Liver (tissue), 9 donors: ENCODE measurements around the gene ANXA9. TPM values are rescaled to one million over a fixed set of nuclear protein-coding genes. Genes with fewer than 3 reads are reported as not detected.

Experiments
- DNase-seq: peaks from one replicate; pipeline ENCODE4 v3.0.0-alpha.2; 2017; ENCODE audit warnings: low spot score
- H3K27ac ChIP-seq, 2 donors: one replicate each; pipeline ENCODE4 v1.7.0; 2013; ENCODE audit warnings: inconsistent platforms in 2 of 2, low read length in 2 of 2, control low read depth in 1 of 2, low read depth in 1 of 2, mild to moderate bottlenecking in 1 of 2
- H3K27me3 ChIP-seq, 4 donors: one replicate each; pipeline versions ENCODE4 v1.6.1 to v1.7.0; 2013; ENCODE audit warnings: low read length in 3 of 4, inconsistent platforms in 1 of 4, mild to moderate bottlenecking in 1 of 4, moderate library complexity in 1 of 4; ENCODE audit not compliant: control insufficient read depth in 4 of 4, insufficient read depth in 4 of 4
- H3K36me3 ChIP-seq, 4 donors: one replicate each; pipeline versions ENCODE4 v1.6.1 to v1.7.0; 2013; ENCODE audit warnings: low read length in 3 of 4, mild to moderate bottlenecking in 3 of 4, low read depth in 1 of 4, moderate library complexity in 1 of 4; ENCODE audit not compliant: control insufficient read depth in 4 of 4, insufficient read depth in 3 of 4
- H3K4me1 ChIP-seq, 4 donors: one replicate each; pipeline versions ENCODE4 v1.6.1 to v1.7.0; 2013; ENCODE audit warnings: low read length in 3 of 4, mild to moderate bottlenecking in 3 of 4, moderate library complexity in 1 of 4; ENCODE audit not compliant: control insufficient read depth in 4 of 4, insufficient read depth in 4 of 4
- H3K4me3 ChIP-seq, 3 donors: one replicate each; pipeline versions ENCODE4 v1.6.1 to v1.7.0; 2013; ENCODE audit warnings: low read length in 3 of 3, control low read depth in 1 of 3, low read depth in 1 of 3, mild to moderate bottlenecking in 1 of 3
- H3K9ac ChIP-seq, 2 donors: one replicate each; pipeline ENCODE4 v1.7.0; 2013; ENCODE audit warnings: low read length in 2 of 2, mild to moderate bottlenecking in 2 of 2, moderate library complexity in 2 of 2, control low read depth in 1 of 2, low read depth in 1 of 2
- H3K9me3 ChIP-seq, 4 donors: one replicate each; pipeline versions ENCODE4 v1.6.1 to v1.7.0; 2013; ENCODE audit warnings: low read length in 3 of 4; ENCODE audit not compliant: control insufficient read depth in 4 of 4
- EGR1 ChIP-seq, 2 donors: IDR thresholded peaks; 2 replicates each; pipeline ENCODE4 v1.6.1; 2016 to 2018; ENCODE audit warnings: antibody characterized with exemption in 2 of 2, low read depth in 2 of 2
- FOXA1 ChIP-seq: IDR thresholded peaks from 2 replicates; pipeline ENCODE4 v1.6.1; 2016; ENCODE audit warnings: antibody characterized with exemption
- GABPA ChIP-seq, 2 donors: IDR thresholded peaks in 1 of 2; conservative IDR thresholded peaks in 1 of 2; 2 replicates each; pipeline ENCODE4 v1.6.1; 2016; ENCODE audit warnings: antibody characterized with exemption in 2 of 2, mild to moderate bottlenecking in 1 of 2, moderate library complexity in 1 of 2
- HNF4A ChIP-seq, 2 donors: conservative IDR thresholded peaks; 2 replicates each; pipeline ENCODE4 v1.6.1; 2016; ENCODE audit warnings: antibody characterized with exemption in 2 of 2, mild to moderate bottlenecking in 2 of 2
- HNF4G ChIP-seq: IDR thresholded peaks from 2 replicates; pipeline ENCODE4 v1.6.1; 2016; ENCODE audit warnings: antibody characterized with exemption
- JUND ChIP-seq, 2 donors: IDR thresholded peaks; 2 replicates each; pipeline ENCODE4 v1.6.1; 2016; ENCODE audit warnings: antibody characterized with exemption in 2 of 2
- MAX ChIP-seq: IDR thresholded peaks from 2 replicates; pipeline ENCODE4 v1.6.1; 2016; ENCODE audit warnings: antibody characterized with exemption
- NR2F2 ChIP-seq: IDR thresholded peaks from 2 replicates; pipeline ENCODE4 v1.6.1; 2016; ENCODE audit warnings: antibody characterized with exemption
- RAD21 ChIP-seq, 2 donors: IDR thresholded peaks; 2 replicates each; pipeline ENCODE4 v1.6.1; 2016; ENCODE audit warnings: antibody characterized with exemption in 2 of 2, mild to moderate bottlenecking in 2 of 2
- RXRA ChIP-seq, 2 donors: IDR thresholded peaks; 2 replicates each; pipeline ENCODE4 v1.6.1; 2017 to 2018; ENCODE audit warnings: antibody characterized with exemption in 2 of 2, mild to moderate bottlenecking in 1 of 2
- SP1 ChIP-seq: IDR thresholded peaks from 2 replicates; pipeline ENCODE4 v1.6.1; 2018; ENCODE audit warnings: antibody characterized with exemption, mild to moderate bottlenecking
- TAF1 ChIP-seq: conservative IDR thresholded peaks from 2 replicates; pipeline ENCODE4 v1.6.1; 2016; ENCODE audit warnings: antibody characterized with exemption, mild to moderate bottlenecking
- YY1 ChIP-seq: IDR thresholded peaks from 2 replicates; pipeline ENCODE4 v1.6.1; 2016; ENCODE audit warnings: antibody characterized with exemption, mild to moderate bottlenecking
- WGBS: extraction: QIAGEN DNeasy Blood & Tissue Kit; methylation state at CpG from one replicate; pipeline ENCODE4 v1.1.7; 2013; 5-methylcytosine and 5-hydroxymethylcytosine counted together
- polyA plus RNA-seq, 2 donors: library from polyadenylated mRNA; stranded (reverse) in 1 of 2; unstranded in 1 of 2; fragments of 200-250 nt in 1 of 2; fragments of >200 nt in 1 of 2; fragmentation: Nextera tagmentation in 1 of 2; extraction: Ambion mirVana in 1 of 2; gene quantifications; one replicate each; pipeline versions ENCODE4 v1.2.1 to v1.2.3, GENCODE V29; 2013 to 2015
- total RNA-seq, 2 donors: library from RNA; depleted of rRNA; stranded (reverse); fragments of >200 nt; gene quantifications; one replicate each; pipeline ENCODE4 v1.2.3, GENCODE V29; 2014
- TF ChIP-seq, protein P1 (sequence below): IDR thresholded peaks from 2 replicates; pipeline ENCODE4 v1.6.1; 2016; ENCODE audit warnings: antibody characterized with exemption
- TF ChIP-seq, protein P2 (sequence below): IDR thresholded peaks from 2 replicates; pipeline ENCODE4 v1.6.1; 2016; ENCODE audit warnings: antibody characterized with exemption
- TF ChIP-seq, protein P3 (sequence below): IDR thresholded peaks from 2 replicates; pipeline ENCODE4 v1.6.1; 2016; ENCODE audit warnings: antibody characterized with exemption, mild to moderate bottlenecking
- donor health status: healthy.
- donor health status: healthy.
- donor health status: healthy.
- donor health status: healthy.
- donor health status: healthy.

Gene ANXA9
- total and polyA plus RNA-seq, 4 donors: 7.5 to 24.0 (median 17.0) TPM

GRCh38 chr1:151032164-151032563, 50.1 kb downstream of the ANXA9 start:
- H3K9ac ChIP-seq: no peak overlapping the region
- no peaks in the 10 kb centered on the region for H3K27me3 ChIP-seq
- no peak overlapping the region for H3K27ac ChIP-seq
- WGBS: 99% methylated on average over 8 of the region's 8 CpGs
- no peak overlapping the region for H3K4me3 ChIP-seq
- DNase-seq: no peak
- H3K36me3 ChIP-seq: peaks cover 9 to 59% (median 34%) of the 10 kb centered on the region in 4 donors
- no peaks in the 10 kb centered on the region for H3K4me1 ChIP-seq
- H3K9me3 ChIP-seq: no peaks in the 10 kb centered on the region
- TF ChIP-seq HNF4G (no peak), RXRA (IDR thresholded peaks at IDR 0.05) (no peak), TAF1 (no peak), YY1 (no peak), MAX (no peak), FOXA1 (no peak), RAD21 (IDR thresholded peaks at IDR 0.05) (no peak), SP1 (no peak), GABPA (IDR thresholded peaks at IDR 0.05 in 1 of 2, conservative IDR thresholded peaks at IDR 0.05 in 1 of 2) (no peak), EGR1 (IDR thresholded peaks at IDR 0.05; ENCODE audit: low read depth in 2 of 2) (no peak), HNF4A (conservative IDR thresholded peaks at IDR 0.05) (no peak), JUND (IDR thresholded peaks at IDR 0.05) (no peak), NR2F2 (no peak)
- TF ChIP-seq, protein P1, sequence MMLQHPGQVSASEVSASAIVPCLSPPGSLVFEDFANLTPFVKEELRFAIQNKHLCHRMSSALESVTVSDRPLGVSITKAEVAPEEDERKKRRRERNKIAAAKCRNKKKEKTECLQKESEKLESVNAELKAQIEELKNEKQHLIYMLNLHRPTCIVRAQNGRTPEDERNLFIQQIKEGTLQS: no peak
- TF ChIP-seq, protein P2, sequence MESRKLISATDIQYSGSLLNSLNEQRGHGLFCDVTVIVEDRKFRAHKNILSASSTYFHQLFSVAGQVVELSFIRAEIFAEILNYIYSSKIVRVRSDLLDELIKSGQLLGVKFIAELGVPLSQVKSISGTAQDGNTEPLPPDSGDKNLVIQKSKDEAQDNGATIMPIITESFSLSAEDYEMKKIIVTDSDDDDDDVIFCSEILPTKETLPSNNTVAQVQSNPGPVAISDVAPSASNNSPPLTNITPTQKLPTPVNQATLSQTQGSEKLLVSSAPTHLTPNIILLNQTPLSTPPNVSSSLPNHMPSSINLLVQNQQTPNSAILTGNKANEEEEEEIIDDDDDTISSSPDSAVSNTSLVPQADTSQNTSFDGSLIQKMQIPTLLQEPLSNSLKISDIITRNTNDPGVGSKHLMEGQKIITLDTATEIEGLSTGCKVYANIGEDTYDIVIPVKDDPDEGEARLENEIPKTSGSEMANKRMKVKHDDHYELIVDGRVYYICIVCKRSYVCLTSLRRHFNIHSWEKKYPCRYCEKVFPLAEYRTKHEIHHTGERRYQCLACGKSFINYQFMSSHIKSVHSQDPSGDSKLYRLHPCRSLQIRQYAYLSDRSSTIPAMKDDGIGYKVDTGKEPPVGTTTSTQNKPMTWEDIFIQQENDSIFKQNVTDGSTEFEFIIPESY: no peak
- TF ChIP-seq, protein P3, sequence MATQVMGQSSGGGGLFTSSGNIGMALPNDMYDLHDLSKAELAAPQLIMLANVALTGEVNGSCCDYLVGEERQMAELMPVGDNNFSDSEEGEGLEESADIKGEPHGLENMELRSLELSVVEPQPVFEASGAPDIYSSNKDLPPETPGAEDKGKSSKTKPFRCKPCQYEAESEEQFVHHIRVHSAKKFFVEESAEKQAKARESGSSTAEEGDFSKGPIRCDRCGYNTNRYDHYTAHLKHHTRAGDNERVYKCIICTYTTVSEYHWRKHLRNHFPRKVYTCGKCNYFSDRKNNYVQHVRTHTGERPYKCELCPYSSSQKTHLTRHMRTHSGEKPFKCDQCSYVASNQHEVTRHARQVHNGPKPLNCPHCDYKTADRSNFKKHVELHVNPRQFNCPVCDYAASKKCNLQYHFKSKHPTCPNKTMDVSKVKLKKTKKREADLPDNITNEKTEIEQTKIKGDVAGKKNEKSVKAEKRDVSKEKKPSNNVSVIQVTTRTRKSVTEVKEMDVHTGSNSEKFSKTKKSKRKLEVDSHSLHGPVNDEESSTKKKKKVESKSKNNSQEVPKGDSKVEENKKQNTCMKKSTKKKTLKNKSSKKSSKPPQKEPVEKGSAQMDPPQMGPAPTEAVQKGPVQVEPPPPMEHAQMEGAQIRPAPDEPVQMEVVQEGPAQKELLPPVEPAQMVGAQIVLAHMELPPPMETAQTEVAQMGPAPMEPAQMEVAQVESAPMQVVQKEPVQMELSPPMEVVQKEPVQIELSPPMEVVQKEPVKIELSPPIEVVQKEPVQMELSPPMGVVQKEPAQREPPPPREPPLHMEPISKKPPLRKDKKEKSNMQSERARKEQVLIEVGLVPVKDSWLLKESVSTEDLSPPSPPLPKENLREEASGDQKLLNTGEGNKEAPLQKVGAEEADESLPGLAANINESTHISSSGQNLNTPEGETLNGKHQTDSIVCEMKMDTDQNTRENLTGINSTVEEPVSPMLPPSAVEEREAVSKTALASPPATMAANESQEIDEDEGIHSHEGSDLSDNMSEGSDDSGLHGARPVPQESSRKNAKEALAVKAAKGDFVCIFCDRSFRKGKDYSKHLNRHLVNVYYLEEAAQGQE: no peak

- Histone ChIP-seq H3K9ac (no peak overlapping the region), H3K27ac (no peak overlapping the region), H3K4me3 (no peak overlapping the region), H3K36me3 (peaks cover 6 to 38% (median 23%) of the 10 kb centered on the region in 4 donors), H3K27me3 (no peaks in the 10 kb centered on the region), H3K4me1 (no peaks in the 10 kb centered on the region), H3K9me3 (no peaks in the 10 kb centered on the region)
- no peak for DNase-seq
- no peak for TF ChIP-seq FOXA1
- TF ChIP-seq SP1: no peak
- TF ChIP-seq GABPA (IDR thresholded peaks at IDR 0.05 in 1 of 2, conservative IDR thresholded peaks at IDR 0.05 in 1 of 2): no peak
- TF ChIP-seq RAD21 (IDR thresholded peaks at IDR 0.05): no peak
- TF ChIP-seq, protein P1: no peak
- no peak for TF ChIP-seq TAF1
- TF ChIP-seq, protein P3: no peak
- 94% methylated on average over 3 of the region's 3 CpGs for WGBS
Measured at GRCh38 chr1:151035167-151035566, 53.1 kb downstream of the ANXA9 start.
